HL-60 (cell line): ENCODE results near the gene NT5C1A.

Source experiments
- DNase-seq, 2 experiments: peaks; one replicate each; pipeline ENCODE4 v3.0.0-alpha.2; 2010 to 2020; ENCODE audit warnings: low read depth in 1 of 2, low spot score in 1 of 2
- H3K27ac ChIP-seq: fragments of 250-450 bp; sonication (Bioruptor Pico); replicated peaks from 2 replicates; pipeline ENCODE4 v1.5.1; 2020; ENCODE audit warnings: mild to moderate bottlenecking, moderate library complexity
- H3K27me3 ChIP-seq: fragments of 250-450 bp; sonication (Bioruptor Pico); 2 replicates; pipeline ENCODE4 v1.5.1; 2021; ENCODE audit warnings: mild to moderate bottlenecking, moderate library complexity; ENCODE audit not compliant: insufficient read depth, poor library complexity, severe bottlenecking
- H3K4me3 ChIP-seq: replicated peaks from 2 replicates; pipeline ENCODE4 v1.5.1; 2011; ENCODE audit warnings: mild to moderate bottlenecking, control low read depth, low read length; ENCODE audit not compliant: insufficient read depth
- CTCF ChIP-seq: IDR thresholded peaks from one replicate; pipeline ENCODE4 v1.5.1; 2011; ENCODE audit warnings: low read length, control low read depth, inconsistent platforms; ENCODE audit not compliant: insufficient read depth
- GABPA ChIP-seq: IDR thresholded peaks from 2 replicates; pipeline ENCODE4 v1.6.1; 2012; ENCODE audit warnings: low read depth
- POLR2AphosphoS5 ChIP-seq: IDR thresholded peaks from 2 replicates; pipeline ENCODE4 v1.6.1; 2012; ENCODE audit warnings: low read depth
- REST ChIP-seq: IDR thresholded peaks from 2 replicates; pipeline ENCODE4 v1.6.1; 2012; ENCODE audit warnings: low read depth; ENCODE audit not compliant: insufficient replicate concordance
- SPI1 ChIP-seq: IDR thresholded peaks from 2 replicates; pipeline ENCODE4 v1.6.1; 2012; ENCODE audit warnings: low read depth, mild to moderate bottlenecking, borderline replicate concordance

Gene NT5C1A

GRCh38 chr1:39633422-39633821 is 38.5 kb downstream of the NT5C1A start:
- H3K27ac ChIP-seq = no peak overlapping the region
- no peak for TF ChIP-seq CTCF
- no peak for TF ChIP-seq REST
- TF ChIP-seq GABPA = no peak
- no peak for TF ChIP-seq SPI1
- no peak for TF ChIP-seq POLR2AphosphoS5
- H3K27me3 ChIP-seq = peaks cover 18% of the 10 kb centered on the region
- DNase-seq = no peak
- H3K4me3 ChIP-seq = no peak overlapping the region

- TF ChIP-seq REST (no peak), SPI1 (no peak), CTCF (no peak), GABPA (no peak), POLR2AphosphoS5 (no peak)
- peaks cover 12% of the 10 kb centered on the region for H3K27me3 ChIP-seq
- DNase-seq = no peak
- no peak overlapping the region for H3K4me3 ChIP-seq
- no peak overlapping the region for H3K27ac ChIP-seq
Measured at GRCh38 chr1:39632682-39633417, 39.1 kb downstream of the NT5C1A start.

- no peak overlapping the region for H3K27ac ChIP-seq
- TF ChIP-seq GABPA = no peak
- no peak for TF ChIP-seq POLR2AphosphoS5
- no peak for TF ChIP-seq SPI1
- TF ChIP-seq REST = no peak
- TF ChIP-seq CTCF = no peak
- peaks cover 8% of the 10 kb centered on the region for H3K27me3 ChIP-seq
- DNase-seq = no peak
- no peak overlapping the region for H3K4me3 ChIP-seq
Measured at GRCh38 chr1:39632323-39632681, 39.6 kb downstream of the NT5C1A start.
